OCI-M2 (cell line): ENCODE data around the gene DSEL.

Experiments
- DNase-seq: peaks from one replicate; lab custom pipeline; 2025; ENCODE audit not compliant: unreplicated experiment; lab: John Stamatoyannopoulos, UW

DSEL gene

DNA sequence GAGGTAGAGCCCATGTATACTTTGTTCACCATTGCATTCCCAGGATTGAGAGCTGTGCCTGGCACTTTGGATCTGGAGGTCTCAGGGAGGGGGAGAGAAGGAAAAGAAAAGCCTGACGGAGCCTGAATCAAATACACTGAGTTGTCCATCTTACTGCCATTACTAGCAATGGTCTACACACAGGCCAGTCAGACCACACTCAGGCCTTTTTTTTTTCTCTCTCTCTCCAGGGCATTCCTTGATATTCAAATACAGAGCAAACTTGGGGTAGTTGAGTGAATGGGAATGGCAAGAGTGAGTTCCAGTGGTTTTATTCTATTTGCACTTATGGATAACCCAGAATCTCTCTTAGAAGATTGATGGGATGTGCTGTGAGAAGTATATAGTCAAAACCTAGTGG, 11.8 kb downstream of the DSEL start:
- no peak for DNase-seq

DNA sequence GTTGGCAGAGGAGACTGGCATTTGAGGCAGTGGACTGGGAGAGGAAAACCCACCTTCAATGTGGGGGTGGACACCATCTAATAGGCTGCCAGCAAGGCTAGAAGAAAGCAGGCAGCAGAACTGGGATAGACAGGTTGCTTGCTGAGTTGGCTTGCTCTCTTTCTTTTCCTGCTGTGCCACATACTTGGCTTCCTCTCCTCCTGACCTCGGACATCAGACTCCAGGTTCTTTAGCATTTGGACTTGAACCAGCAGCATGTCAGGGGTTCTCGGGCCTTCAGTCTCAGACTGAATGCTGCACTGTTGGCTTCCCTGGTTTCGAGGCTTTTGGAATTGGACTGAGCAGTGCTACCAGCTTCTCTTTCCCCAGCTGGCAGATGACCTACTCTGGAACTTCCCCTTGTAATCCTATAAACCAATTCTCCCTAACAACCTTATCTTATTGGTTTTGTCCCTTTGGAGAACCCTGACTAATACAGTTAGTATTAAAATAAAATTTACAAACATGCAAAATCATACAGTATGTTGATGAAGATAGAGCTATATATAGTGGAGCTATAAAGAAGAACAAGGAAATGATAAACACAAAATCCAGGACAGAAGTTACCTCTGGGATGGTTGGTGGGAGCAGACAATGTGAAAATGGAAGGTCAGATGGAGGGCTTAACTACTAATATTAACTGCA, 15.9 kb downstream of the DSEL start:
- DNase-seq, result no peak

DNA sequence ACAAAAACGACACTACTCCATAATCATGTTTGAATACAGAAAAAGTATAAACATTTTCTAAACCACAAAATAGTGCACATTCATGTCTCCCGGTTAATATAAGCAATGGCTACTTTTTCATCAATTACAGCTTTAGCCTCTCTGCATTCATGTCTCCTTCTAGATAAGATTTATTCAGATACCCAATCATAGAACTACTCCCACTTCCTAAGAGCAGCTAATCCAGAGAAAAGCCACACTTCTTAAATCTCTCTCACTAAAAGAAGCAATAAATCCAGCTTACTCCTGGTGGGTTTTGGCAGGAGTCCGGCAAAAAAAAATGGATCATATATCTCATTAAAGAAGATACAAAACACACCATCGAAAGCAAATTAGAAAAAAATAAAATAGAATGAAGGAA, 20.1 kb downstream of the DSEL start:
- no peak for DNase-seq

- DNase-seq, result no peak
Observed at GRCh38 chr18:67486534-67486933, 30.0 kb downstream of the DSEL start.

- no peak for DNase-seq
Observed at GRCh38 chr18:67485655-67486054, 30.9 kb downstream of the DSEL start.

DNA sequence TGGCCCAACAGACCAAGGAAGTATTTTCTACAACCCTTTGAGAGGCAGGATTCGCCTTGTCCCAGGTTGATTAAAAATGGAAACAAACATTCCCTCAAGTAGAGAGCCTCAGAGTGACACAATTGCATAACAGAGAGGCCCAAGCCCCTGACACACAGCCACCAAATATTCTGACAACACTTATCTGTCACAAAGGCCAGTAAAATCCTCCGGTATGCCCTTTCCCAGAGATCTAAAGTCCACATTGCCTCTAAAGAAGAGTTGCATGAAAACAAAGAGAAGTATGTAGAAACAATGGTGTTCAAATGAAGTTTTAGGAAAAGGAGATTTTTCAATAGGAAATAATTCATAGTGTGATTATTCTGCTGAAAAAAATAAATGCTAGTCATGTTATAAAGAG, 32.1 kb downstream of the DSEL start:
- no peak for DNase-seq

DNA sequence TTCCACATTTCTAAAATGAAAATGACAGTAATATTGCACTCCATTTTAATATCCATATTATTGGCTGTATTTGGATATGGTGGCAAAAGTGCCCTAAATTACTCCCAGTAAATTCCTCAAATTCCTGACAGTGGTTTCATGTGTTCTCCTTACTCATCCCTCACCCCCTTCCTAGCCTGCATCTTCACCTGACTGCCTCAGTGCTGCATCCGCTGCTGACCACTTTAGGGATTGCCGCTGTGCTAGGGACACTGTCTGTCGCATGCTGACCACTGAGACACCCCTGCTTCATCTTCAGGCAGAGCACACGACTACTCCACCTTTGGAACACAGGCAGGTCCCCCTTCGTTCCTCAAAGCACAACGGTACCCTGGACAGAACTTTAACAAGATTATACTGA, 32.6 kb downstream of the DSEL start:
- DNase-seq, result no peak

- DNase-seq, result no peak
Observed at GRCh38 chr18:67483237-67483636, 33.3 kb downstream of the DSEL start.

DNA sequence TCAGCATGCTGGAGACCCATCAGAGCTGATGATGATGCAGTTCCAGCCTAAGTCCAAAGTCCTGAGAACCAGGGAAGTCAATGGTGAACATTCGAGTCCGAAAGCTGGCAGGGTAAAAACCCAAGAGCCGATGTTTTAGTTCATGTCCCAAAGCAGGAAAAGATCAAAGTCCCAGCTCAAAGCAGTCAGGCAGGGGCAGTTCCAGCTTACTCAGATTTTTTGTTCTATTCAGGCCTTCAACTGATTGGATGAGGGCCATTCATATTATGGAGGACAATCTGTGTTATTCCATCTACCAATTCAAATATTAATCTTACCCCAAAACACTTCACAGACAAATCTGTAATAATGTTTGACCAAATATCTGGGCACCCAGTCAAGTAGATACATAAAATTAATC, 38.3 kb downstream of the DSEL start:
- DNase-seq, result no peak

DNA sequence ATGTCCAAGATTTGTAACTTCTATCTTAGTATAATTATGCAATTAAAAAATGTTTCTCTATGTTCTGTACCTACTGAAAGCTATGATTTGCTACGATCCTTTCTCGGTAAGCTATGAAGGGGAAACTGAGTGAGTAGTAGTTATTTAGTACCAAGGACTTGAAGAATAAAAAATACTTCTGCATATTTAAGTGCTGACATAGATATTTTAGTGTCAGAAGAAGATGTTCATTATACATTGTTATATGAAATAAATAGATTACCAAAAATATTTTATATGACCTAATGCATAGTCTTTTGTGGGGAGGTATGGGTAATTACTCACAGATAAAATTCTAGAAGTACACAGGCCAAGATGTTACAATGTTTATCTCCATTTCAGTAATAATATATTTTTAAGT, 39.0 kb downstream of the DSEL start:
- no peak for DNase-seq

DNA sequence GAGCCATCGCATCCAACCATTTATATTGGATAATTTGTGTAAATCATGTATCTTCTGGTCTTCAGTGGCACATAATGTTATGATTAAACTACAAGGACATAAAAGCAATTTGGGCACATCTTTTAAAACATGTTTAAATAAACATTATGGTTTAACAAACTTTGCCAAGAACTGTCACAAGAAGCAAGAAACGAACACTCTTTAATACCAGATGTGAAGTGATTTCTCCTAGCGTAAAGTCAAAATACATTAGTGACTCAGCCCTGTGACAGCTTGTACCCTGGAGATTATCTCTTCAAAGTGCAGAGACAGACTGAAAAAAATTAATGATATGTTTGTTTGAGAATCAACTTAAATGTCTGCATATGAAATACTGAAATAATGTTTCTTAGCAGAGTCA, 39.9 kb downstream of the DSEL start:
- no peak for DNase-seq

GRCh38 chr18:67475673-67476072, 40.8 kb downstream of the DSEL start:
- DNase-seq, result no peak

GRCh38 chr18:67468038-67468437, 48.5 kb downstream of the DSEL start:
- no peak for DNase-seq

- DNase-seq, result no peak
Observed at GRCh38 chr18:67467188-67467587, 49.3 kb downstream of the DSEL start.

DNA sequence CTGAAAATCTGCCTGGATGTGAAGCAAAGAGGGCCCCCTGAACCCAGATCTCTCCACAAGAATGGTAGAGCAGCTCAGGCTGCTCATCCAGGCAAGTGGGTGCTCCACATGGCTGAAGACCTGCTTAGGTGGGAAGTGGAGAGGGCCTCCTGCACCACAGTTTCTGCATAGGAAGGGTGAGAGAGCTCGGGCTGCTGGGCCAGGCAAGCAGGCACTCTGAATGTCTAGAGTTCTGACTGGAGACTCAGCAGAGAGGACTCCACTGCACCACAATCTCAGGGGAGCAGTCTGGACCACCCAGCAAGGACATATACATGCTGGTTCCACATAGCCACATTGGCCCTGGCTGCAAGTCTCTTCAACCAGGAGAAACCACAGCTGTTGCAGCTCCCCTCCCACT, 52.0 kb downstream of the DSEL start:
- DNase-seq, result no peak

DNA sequence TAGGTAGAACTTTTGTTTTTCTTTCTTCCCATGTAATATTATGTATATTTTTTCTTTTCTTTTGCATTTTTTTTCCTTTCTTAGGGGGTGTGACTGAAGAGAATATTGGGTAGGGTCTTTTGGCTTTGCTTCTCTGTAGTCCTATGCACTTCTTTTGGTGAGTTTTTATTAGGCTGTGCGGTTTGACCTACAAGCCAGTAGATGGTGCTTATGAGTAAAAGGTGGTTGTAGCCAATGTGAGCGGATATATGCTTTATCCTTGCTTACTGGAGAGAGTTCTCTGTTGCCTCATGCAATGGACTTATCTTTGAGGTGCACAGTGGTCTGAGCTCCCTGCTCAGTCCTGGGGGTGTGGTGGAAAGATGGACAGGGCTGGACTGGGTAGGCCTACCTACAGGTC, 52.7 kb downstream of the DSEL start:
- DNase-seq, result no peak

- no peak for DNase-seq
Observed at GRCh38 chr18:67456711-67457110, 59.8 kb downstream of the DSEL start.
